K562 (cell line): ENCODE data around the gene DHRS12. TPM values are rescaled to one million over a fixed set of nuclear protein-coding genes. Genes with fewer than 3 reads are reported as not detected.

Source experiments
- E2F5 ChIP-seq: sonication (generic); formaldehyde crosslinking; IDR thresholded peaks from 2 replicates; pipeline ENCODE4 v1.8.0; 2022; ENCODE audit warnings: mild to moderate bottlenecking, missing genetic modification reagents
- MAZ ChIP-seq, 2 experiments: fragments of 450-650 bp in 1 of 2; sonication (generic) in 1 of 2; formaldehyde crosslinking; IDR thresholded peaks in 1 of 2; conservative IDR thresholded peaks in 1 of 2; 2 replicates each; pipeline versions ENCODE4 v1.4.0 to v1.5.0; 2020; ENCODE audit warnings: mild to moderate bottlenecking in 1 of 2, missing genetic modification reagents in 1 of 2
- REST ChIP-seq, 2 experiments: fragments of 450-650 bp; formaldehyde crosslinking in 1 of 2; IDR thresholded peaks; 2 replicates each; pipeline versions ENCODE4 v1.4.0 to v1.6.1; 2014 to 2020; ENCODE audit warnings: mild to moderate bottlenecking in 2 of 2, borderline replicate concordance in 1 of 2, low read depth in 1 of 2
- THAP12 ChIP-seq: fragments of 250-450 bp; sonication (Bioruptor Pico); IDR thresholded peaks from 2 replicates; pipeline ENCODE4 v1.9.0; 2021; ENCODE audit warnings: mild to moderate bottlenecking, inconsistent platforms
- XRCC3 ChIP-seq: fragments of 450-650 bp; IDR thresholded peaks from 2 replicates; pipeline ENCODE4 v1.6.1; 2017; ENCODE audit warnings: mild to moderate bottlenecking, moderate library complexity
- ZNF316 ChIP-seq: fragments of 450-650 bp; IDR thresholded peaks from 2 replicates; pipeline ENCODE4 v1.6.1; 2016
- polyA plus RNA-seq, 8 experiments: library from polyadenylated mRNA; depleted of rRNA in 4 of 8; stranded (reverse) in 5 of 8; unstranded in 3 of 8; fragments of >200 nt; fragmentation: Nextera tagmentation in 2 of 8; fragmentation: Illumina TruSeq in 1 of 8; extraction: Ambion mirVana in 2 of 8; extraction: Trizol in 1 of 8; gene quantifications; 2 replicates each; pipeline versions ENCODE4 v1.2.1 to v1.2.3, GENCODE V29; 2011 to 2014; ENCODE audit warnings: inconsistent platforms in 1 of 8, missing spikeins in 1 of 8
- total RNA-seq, 7 experiments: library from RNA; depleted of rRNA in 6 of 7; stranded (reverse); fragments of >200 nt in 6 of 7; fragmentation: Illumina TruSeq in 2 of 7; extraction: Trizol in 2 of 7; gene quantifications; 2 replicates each; pipeline versions ENCODE4 v1.2.1 to v1.2.3, GENCODE V29; 2011 to 2021; ENCODE audit warnings: low replicate concordance in 1 of 7
- TF ChIP-seq, protein P1 (sequence below): sonication (generic); formaldehyde crosslinking; IDR thresholded peaks from 2 replicates; pipeline ENCODE4 v1.8.0; 2022; ENCODE audit warnings: mild to moderate bottlenecking, missing genetic modification reagents, borderline replicate concordance
- TF ChIP-seq, protein P2 (sequence below): fragments of 450-650 bp; IDR thresholded peaks from 2 replicates; pipeline ENCODE4 v1.6.1; 2017; ENCODE audit warnings: antibody characterized with exemption

Gene DHRS12
- total and polyA plus RNA-seq, 9 of the 15 experiments (the other 6 are each of a cell fraction or from before 2014, with no cell fraction given) = 0.62 to 2.7 (median 0.98) TPM

DNA sequence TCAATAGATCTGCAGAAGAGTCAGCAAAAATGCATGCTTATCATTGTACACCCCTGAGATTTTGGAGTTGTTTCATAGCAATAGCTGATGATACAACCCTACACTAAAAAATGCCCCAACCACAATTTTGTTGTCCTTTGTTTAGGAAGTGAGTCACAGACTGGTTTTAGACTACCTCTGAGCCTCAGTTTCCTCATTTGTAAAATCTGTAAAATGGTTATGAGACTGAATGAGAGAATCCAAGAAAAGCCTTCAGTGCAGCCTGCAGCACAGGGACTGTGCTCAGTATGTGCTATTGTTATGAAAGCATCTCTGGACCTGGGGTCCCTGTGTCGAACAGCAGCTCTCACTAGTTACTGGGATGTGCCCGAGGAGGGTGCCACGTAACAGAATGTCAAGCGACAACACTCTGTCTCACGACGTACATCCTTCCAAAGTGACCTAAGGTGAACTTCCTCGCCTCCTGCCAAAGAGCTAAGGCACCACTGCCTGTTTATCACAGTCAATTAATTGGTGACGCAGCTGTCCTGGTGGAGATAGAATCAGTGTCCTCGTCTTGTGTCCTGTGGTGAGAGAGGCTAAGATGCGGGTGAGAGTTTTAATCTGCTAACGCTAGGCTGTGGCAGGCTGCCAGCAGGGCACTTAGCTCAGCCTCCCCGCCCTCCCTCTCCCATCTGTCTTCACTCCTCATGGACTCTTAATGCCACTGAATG, 18.1 kb downstream of the DHRS12 start (continued):
- TF ChIP-seq REST (IDR thresholded peaks at IDR 0.05; ENCODE audit: borderline replicate concordance) = no peak
- TF ChIP-seq REST (CRISPR knock-in tag; IDR thresholded peaks at IDR 0.05; ENCODE audit: low read depth) = no peak
- TF ChIP-seq XRCC3 = no peak
- peak in 1 of 2 experiments; percentile 42; a peak in 1 of 4 replicates for TF ChIP-seq MAZ (CRISPR knock-in tag; conservative IDR thresholded peaks at IDR 0.05 in 1 of 2, IDR thresholded peaks at IDR 0.05 in 1 of 2)
- TF ChIP-seq, protein P1, sequence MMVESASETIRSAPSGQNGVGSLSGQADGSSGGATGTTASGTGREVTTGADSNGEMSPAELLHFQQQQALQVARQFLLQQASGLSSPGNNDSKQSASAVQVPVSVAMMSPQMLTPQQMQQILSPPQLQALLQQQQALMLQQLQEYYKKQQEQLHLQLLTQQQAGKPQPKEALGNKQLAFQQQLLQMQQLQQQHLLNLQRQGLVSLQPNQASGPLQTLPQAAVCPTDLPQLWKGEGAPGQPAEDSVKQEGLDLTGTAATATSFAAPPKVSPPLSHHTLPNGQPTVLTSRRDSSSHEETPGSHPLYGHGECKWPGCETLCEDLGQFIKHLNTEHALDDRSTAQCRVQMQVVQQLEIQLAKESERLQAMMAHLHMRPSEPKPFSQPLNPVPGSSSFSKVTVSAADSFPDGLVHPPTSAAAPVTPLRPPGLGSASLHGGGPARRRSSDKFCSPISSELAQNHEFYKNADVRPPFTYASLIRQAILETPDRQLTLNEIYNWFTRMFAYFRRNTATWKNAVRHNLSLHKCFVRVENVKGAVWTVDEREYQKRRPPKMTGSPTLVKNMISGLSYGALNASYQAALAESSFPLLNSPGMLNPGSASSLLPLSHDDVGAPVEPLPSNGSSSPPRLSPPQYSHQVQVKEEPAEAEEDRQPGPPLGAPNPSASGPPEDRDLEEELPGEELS (CRISPR knock-in tag) = no peak
- TF ChIP-seq E2F5 = no peak
- TF ChIP-seq, protein P2, sequence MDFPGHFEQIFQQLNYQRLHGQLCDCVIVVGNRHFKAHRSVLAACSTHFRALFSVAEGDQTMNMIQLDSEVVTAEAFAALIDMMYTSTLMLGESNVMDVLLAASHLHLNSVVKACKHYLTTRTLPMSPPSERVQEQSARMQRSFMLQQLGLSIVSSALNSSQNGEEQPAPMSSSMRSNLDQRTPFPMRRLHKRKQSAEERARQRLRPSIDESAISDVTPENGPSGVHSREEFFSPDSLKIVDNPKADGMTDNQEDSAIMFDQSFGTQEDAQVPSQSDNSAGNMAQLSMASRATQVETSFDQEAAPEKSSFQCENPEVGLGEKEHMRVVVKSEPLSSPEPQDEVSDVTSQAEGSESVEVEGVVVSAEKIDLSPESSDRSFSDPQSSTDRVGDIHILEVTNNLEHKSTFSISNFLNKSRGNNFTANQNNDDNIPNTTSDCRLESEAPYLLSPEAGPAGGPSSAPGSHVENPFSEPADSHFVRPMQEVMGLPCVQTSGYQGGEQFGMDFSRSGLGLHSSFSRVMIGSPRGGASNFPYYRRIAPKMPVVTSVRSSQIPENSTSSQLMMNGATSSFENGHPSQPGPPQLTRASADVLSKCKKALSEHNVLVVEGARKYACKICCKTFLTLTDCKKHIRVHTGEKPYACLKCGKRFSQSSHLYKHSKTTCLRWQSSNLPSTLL = no peak
- TF ChIP-seq ZNF316 = no peak
- TF ChIP-seq THAP12 (CRISPR knock-in tag) = no peak
